Neural cell (in vitro differentiated cells): ENCODE results near the gene CASP9. TPM values are rescaled to one million over a fixed set of nuclear protein-coding genes. Genes with fewer than 3 reads are reported as not detected.

Experiments
- H2AFZ ChIP-seq: fragments of 200-600, 300-800 bp; sonication (generic), shearing (Covaris generic); 2 replicates; pipeline ENCODE4 v1.6.0; 2014; ENCODE audit warnings: low read depth, mild to moderate bottlenecking, antibody characterized with exemption, low read length, moderate library complexity
- H3F3A ChIP-seq: fragments of 200-600 bp; shearing (Covaris generic); 2 replicates; pipeline ENCODE4 v1.6.1; 2016; ENCODE audit warnings: mild to moderate bottlenecking, moderate library complexity, mixed read lengths, antibody characterized with exemption, low read length; ENCODE audit not compliant: insufficient read depth, poor library complexity, severe bottlenecking
- H3K27ac ChIP-seq: fragments of 200-600, 300-800 bp; sonication (generic), shearing (Covaris generic); 2 replicates; pipeline ENCODE4 v1.5.1; 2014; ENCODE audit warnings: mild to moderate bottlenecking, low read length, moderate library complexity
- H3K27me3 ChIP-seq: fragments of 300-800, 200-600 bp; sonication (generic), shearing (Covaris generic); 2 replicates; pipeline ENCODE4 v1.6.0; 2014; ENCODE audit warnings: mild to moderate bottlenecking, low read depth, low read length, moderate library complexity; ENCODE audit not compliant: insufficient read depth
- H3K36me3 ChIP-seq: fragments of 300-800, 200-600 bp; sonication (generic), shearing (Covaris generic); 2 replicates; pipeline ENCODE4 v1.5.1; 2014; ENCODE audit warnings: mild to moderate bottlenecking, antibody characterized with exemption, low read length, moderate library complexity; ENCODE audit not compliant: insufficient read depth
- H3K4me2 ChIP-seq: fragments of 300-800, 200-600 bp; sonication (generic), shearing (Covaris generic); 2 replicates; pipeline ENCODE4 v1.6.0; 2014; ENCODE audit warnings: mild to moderate bottlenecking, low read length
- H3K4me3 ChIP-seq: fragments of 300-800, 200-600 bp; sonication (generic), shearing (Covaris generic); 2 replicates; pipeline ENCODE4 v1.5.1; 2014; ENCODE audit warnings: mild to moderate bottlenecking, low read length, moderate library complexity
- H3K79me2 ChIP-seq: fragments of 200-600 bp; shearing (Covaris generic); replicated peaks from 2 replicates; pipeline ENCODE4 v1.6.0; 2014; ENCODE audit warnings: mild to moderate bottlenecking, low read length, moderate library complexity; ENCODE audit not compliant: insufficient read depth
- H3K9ac ChIP-seq: fragments of 300-800, 200-600 bp; sonication (generic), shearing (Covaris generic); 2 replicates; pipeline ENCODE4 v1.6.1; 2016; ENCODE audit warnings: mild to moderate bottlenecking, low read length, mixed read lengths
- H3K9me2 ChIP-seq: fragments of 200-600 bp; shearing (Covaris generic); 2 replicates; pipeline ENCODE4 v1.6.1; 2016; ENCODE audit warnings: mild to moderate bottlenecking, low read length, mixed read lengths; ENCODE audit not compliant: insufficient read depth
- H3K9me3 ChIP-seq: fragments of 200-600, 300-800 bp; sonication (generic), shearing (Covaris generic); 2 replicates; pipeline ENCODE4 v1.6.1; 2016; ENCODE audit warnings: mild to moderate bottlenecking, mixed run types, low read length, moderate library complexity, mixed read lengths
- H4K20me1 ChIP-seq: fragments of 200-600 bp; shearing (Covaris generic); 2 replicates; pipeline ENCODE4 v1.6.1; 2016; ENCODE audit warnings: mild to moderate bottlenecking, mixed run types; ENCODE audit not compliant: insufficient read depth
- CTCF ChIP-seq: fragments of 450-650 bp; IDR thresholded peaks from 2 replicates; pipeline ENCODE4 v1.5.1; 2014; ENCODE audit warnings: antibody characterized with exemption, mild to moderate bottlenecking, moderate library complexity; ENCODE audit not compliant: poor library complexity, severe bottlenecking
- EP300 ChIP-seq: fragments of 450-650 bp; conservative IDR thresholded peaks from 2 replicates; pipeline ENCODE4 v1.6.1; 2014; ENCODE audit warnings: antibody characterized with exemption, mild to moderate bottlenecking, moderate library complexity; ENCODE audit not compliant: poor library complexity, severe bottlenecking
- EZH2 ChIP-seq: fragments of 200-600, 300-800 bp; shearing (Covaris generic), sonication (generic); IDR thresholded peaks from 2 replicates; pipeline ENCODE4 v1.6.1; 2014; ENCODE audit warnings: antibody characterized with exemption, low read length, borderline replicate concordance, mild to moderate bottlenecking; ENCODE audit not compliant: insufficient read depth, poor library complexity, severe bottlenecking
- MXI1 ChIP-seq: fragments of 450-650 bp; conservative IDR thresholded peaks from 2 replicates; pipeline ENCODE4 v1.6.1; 2014; ENCODE audit warnings: antibody characterized with exemption, mild to moderate bottlenecking; ENCODE audit not compliant: poor library complexity, severe bottlenecking
- POLR2AphosphoS5 ChIP-seq: IDR thresholded peaks from 2 replicates; pipeline ENCODE4 v1.6.1; 2012
- RAD21 ChIP-seq: fragments of 450-650 bp; conservative IDR thresholded peaks from 2 replicates; pipeline ENCODE4 v1.6.1; 2014; ENCODE audit warnings: antibody characterized with exemption, mild to moderate bottlenecking, moderate library complexity
- REST ChIP-seq: IDR thresholded peaks from 2 replicates; pipeline ENCODE4 v1.6.1; 2012; ENCODE audit warnings: borderline replicate concordance
- SMC3 ChIP-seq: fragments of 450-650 bp; conservative IDR thresholded peaks from 2 replicates; pipeline ENCODE4 v1.6.1; 2014; ENCODE audit warnings: antibody characterized with exemption, mild to moderate bottlenecking, moderate library complexity; ENCODE audit not compliant: poor library complexity
- TAF1 ChIP-seq: IDR thresholded peaks from 2 replicates; pipeline ENCODE4 v1.6.1; 2012; ENCODE audit warnings: low read depth
- polyA plus RNA-seq: library from polyadenylated mRNA; depleted of rRNA; stranded (reverse); fragments of >200 nt; gene quantifications from 2 replicates; pipeline ENCODE4 v1.2.3, GENCODE V29; 2014

CASP9 gene
- polyA plus RNA-seq, 1 donor from 2014 or later = 13.7 TPM

GRCh38 chr1:15452216-15452615 lies 71.8 kb downstream of the CASP9 start:
- H2AFZ ChIP-seq = no peak overlapping the region
- TF ChIP-seq SMC3 (no peak), RAD21 (no peak), TAF1 (no peak), MXI1 (no peak), CTCF (no peak)
- no peak overlapping the region for H3K9ac ChIP-seq
- no peak overlapping the region for H3K27ac ChIP-seq
- no peak overlapping the region for H3K4me2 ChIP-seq
- H3K36me3 ChIP-seq = no peaks in the 10 kb centered on the region
- H3K27me3 ChIP-seq = no peaks in the 10 kb centered on the region
- H3K79me2 ChIP-seq = no peaks in the 10 kb centered on the region
- H3K9me2 ChIP-seq = no peaks in the 10 kb centered on the region
- H3F3A ChIP-seq = no peaks in the 10 kb centered on the region
- no peaks in the 10 kb centered on the region for H4K20me1 ChIP-seq
- H3K4me3 ChIP-seq = no peak overlapping the region
- H3K9me3 ChIP-seq = no peaks in the 10 kb centered on the region

DNA sequence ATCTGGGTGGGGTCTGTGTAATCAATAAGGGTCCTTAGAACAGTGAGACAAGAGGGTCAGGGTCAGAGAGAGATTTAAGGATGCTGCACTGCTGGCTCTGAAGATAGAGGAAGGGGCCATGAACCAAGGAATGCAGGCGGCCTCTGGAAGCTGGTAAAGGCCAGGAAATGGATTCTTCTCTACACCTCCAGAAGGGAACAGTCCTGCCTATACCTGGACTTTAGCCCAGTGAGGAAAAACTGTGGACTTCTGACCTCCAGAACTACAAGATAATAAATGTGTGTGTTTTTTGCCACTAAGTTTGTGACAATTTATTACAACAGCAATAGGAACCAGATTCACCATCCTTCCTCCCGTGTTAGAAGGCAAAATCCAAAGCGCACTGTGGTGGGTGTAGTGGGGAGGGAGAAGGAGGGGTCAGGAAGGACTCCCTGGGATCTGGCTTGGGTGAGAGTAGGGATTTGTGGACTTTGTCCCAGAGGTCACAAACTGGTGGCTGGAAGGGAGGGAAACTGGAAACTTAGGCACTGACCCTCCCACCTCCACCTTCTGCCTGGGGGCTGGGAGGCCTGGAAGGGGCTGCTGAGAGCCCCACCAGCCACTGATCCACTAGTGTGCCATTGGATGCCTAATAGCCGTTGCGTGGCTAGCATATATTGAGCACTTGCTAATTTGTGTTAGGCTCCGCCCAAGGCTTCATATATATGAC lies 72.8 kb downstream of the CASP9 start:
- Histone ChIP-seq H3K36me3 (no peaks in the 10 kb centered on the region), H3K27me3 (no peaks in the 10 kb centered on the region), H3K4me3 (no peak overlapping the region), H3K9ac (no peak overlapping the region), H3K4me2 (no peak overlapping the region), H4K20me1 (no peaks in the 10 kb centered on the region), H3K9me2 (no peaks in the 10 kb centered on the region), H3K9me3 (no peaks in the 10 kb centered on the region), H3F3A (no peaks in the 10 kb centered on the region), H2AFZ (no peak overlapping the region), H3K27ac (no peak overlapping the region), H3K79me2 (no peaks in the 10 kb centered on the region)
- no peak for TF ChIP-seq EP300
- no peak for TF ChIP-seq MXI1
- no peak for TF ChIP-seq POLR2AphosphoS5
- TF ChIP-seq CTCF = no peak
- TF ChIP-seq TAF1 = no peak
- no peak for TF ChIP-seq REST
- no peak for TF ChIP-seq EZH2
- TF ChIP-seq RAD21 = no peak
